Aorta (tissue), 5 donors: ENCODE results near the gene MYCN. TPM values are rescaled to one million over a fixed set of nuclear protein-coding genes. Genes with fewer than 3 reads are reported as not detected.
"Not testable (repeated sequence)": the region's sequence is repeated elsewhere in the genome, so short reads cannot be mapped to it uniquely, and the experiment has no call there.

ENCODE experiments used
- ATAC-seq: fragments of 200-7000 bp; cut with Tn5 transposase; one replicate; pipeline ENCODE4 v1.9.1; 2022; ENCODE audit warnings: moderate library complexity; ENCODE audit not compliant: low FRiP score
- DNase-seq, 2 donors: peaks; one replicate each; pipeline ENCODE4 v3.0.0-alpha.2; 2020
- H3K27ac ChIP-seq, 2 donors: one replicate each; pipeline ENCODE4 v1.5.1; 2013; ENCODE audit warnings: low read length in 2 of 2, mild to moderate bottlenecking in 2 of 2, moderate library complexity in 2 of 2, control low read depth in 1 of 2, inconsistent platforms in 1 of 2, low read depth in 1 of 2
- H3K27me3 ChIP-seq, 2 donors: one replicate each; pipeline ENCODE4 v1.6.1; 2013; ENCODE audit warnings: control low read depth in 1 of 2, low read length in 1 of 2, mild to moderate bottlenecking in 1 of 2, moderate library complexity in 1 of 2; ENCODE audit not compliant: insufficient read depth in 2 of 2, control insufficient read depth in 1 of 2
- H3K36me3 ChIP-seq, 2 donors: one replicate each; pipeline ENCODE4 v1.6.1; 2013; ENCODE audit warnings: control low read depth in 1 of 2, low read length in 1 of 2, mild to moderate bottlenecking in 1 of 2; ENCODE audit not compliant: insufficient read depth in 2 of 2, control insufficient read depth in 1 of 2
- H3K4me1 ChIP-seq, 2 donors: one replicate each; pipeline ENCODE4 v1.6.1; 2013; ENCODE audit warnings: low read length in 2 of 2, control low read depth in 1 of 2, mild to moderate bottlenecking in 1 of 2, moderate library complexity in 1 of 2; ENCODE audit not compliant: insufficient read depth in 2 of 2, control insufficient read depth in 1 of 2
- H3K4me3 ChIP-seq, 2 donors: one replicate each; pipeline ENCODE4 v1.5.1; 2013; ENCODE audit warnings: low read length in 2 of 2, control low read depth in 1 of 2, mild to moderate bottlenecking in 1 of 2
- H3K9me3 ChIP-seq: one replicate; pipeline ENCODE4 v1.6.1; 2013; ENCODE audit warnings: mild to moderate bottlenecking, low read length; ENCODE audit not compliant: control insufficient read depth
- WGBS, 2 donors: extraction: QIAGEN DNeasy Blood & Tissue Kit; methylation state at CpG; one replicate each; pipeline ENCODE4 v1.1.7; 2013; 5-methylcytosine and 5-hydroxymethylcytosine counted together
- intact Hi-C, 2 donors: fragments of 100-400 bp; cut with DNase I; formaldehyde crosslinking; loops; one replicate each; pipeline versions ENCODE4 v1.14.2 to v1.15.0; 2022
- polyA plus RNA-seq, 2 donors: library from polyadenylated mRNA; stranded (reverse); fragments of 200-250 nt; gene quantifications; one replicate each; pipeline ENCODE4 v1.2.3, GENCODE V29; 2013
- total RNA-seq, 2 donors: library from RNA; stranded (reverse); fragmentation: NEBNext Ultra II Directional; extraction: Animal tissue kit (Norgen Biotek cat#: 25700); gene quantifications; one replicate each; pipeline ENCODE4 v1.2.1, GENCODE V29; 2021
- donor health status: healthy with polysubstance abuse.
- donor health status: Bipolar disorder and iron deficiency.
- donor health status: DM: no; HTN: no; CAD: no.
- donor health status: DM: no; HTN: no; CAD: no.
- donor health status: DM: yes; HTN: yes; CAD: no.

MYCN gene
- total and polyA plus RNA-seq, 4 donors: 0.26 to 2.1 (median 0.45) TPM; not detected in 1

DNA sequence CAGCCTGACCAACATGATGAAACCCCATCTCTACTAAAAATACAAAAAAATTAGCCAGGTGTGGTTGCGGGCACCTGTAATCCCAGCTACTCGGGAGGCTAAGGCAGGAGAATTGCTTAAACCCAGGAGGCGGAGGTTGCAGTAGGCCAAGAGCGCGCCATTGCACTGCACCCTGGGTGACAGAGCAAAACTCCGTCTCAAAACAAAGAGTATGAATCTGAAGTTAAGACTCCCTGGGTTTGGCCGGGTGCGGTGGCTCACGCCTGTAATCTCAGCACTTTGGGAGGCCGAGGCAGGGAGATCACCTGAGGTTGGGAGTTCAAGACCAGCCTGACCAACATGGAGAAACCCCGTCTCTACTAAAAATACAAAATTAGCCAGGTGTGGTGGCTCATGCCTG lies 11.6 kb downstream of the MYCN start:
- not testable (repeated sequence) for ATAC-seq, H3K27ac ChIP-seq
- 98% methylated on average over 11 of the region's 11 CpGs for WGBS, 2 donors

DNA sequence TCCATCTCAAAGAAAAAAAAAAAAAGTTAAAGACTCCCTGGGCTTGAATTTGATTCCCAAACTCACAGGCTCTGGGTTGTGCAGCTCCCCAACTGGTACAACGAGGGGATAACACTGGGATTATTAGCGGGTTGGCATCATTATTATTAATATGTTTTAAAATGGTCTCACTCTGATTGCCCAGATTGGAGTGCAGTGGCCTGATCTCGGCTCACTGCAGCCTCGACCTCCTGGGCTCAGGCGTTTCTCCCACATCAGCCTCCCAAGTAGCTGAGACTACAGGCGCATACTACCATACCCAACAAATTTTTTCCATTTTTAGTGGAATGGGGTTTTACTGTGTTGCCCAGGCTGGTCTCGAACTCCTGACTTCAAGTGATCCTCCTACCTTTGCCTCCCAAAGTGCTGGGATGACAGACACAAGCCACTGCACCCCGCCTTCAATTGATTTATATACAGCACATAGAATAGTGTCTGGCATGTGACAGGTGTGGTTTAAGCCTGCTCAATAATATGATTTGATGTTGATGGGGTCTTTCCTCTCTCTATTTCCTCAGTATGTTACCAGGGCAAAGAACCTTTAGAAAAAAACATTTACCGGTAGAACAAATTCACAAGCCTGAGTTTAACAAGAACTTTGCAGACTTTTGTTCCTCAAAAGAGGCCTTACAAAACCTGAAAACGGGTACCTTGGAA lies 12.2 kb downstream of the MYCN start:
- DNase-seq (no peak), ATAC-seq (no peak)
- Histone ChIP-seq H3K27me3 (no peaks in the 10 kb centered on the region), H3K4me3 (no peak overlapping the region), H3K4me1 (no peaks in the 10 kb centered on the region), H3K9me3 (no peaks in the 10 kb centered on the region), H3K36me3 (no peaks in the 10 kb centered on the region), H3K27ac (no peak overlapping the region)
- intact Hi-C loops: no loop called here
- 79 to 89% methylated on average over 10 of the region's 10 CpGs for WGBS, 2 donors

More for the DNA sequence above, 11.6 kb downstream of the MYCN start:
- H3K9me3 ChIP-seq, H3K4me3 ChIP-seq, H3K4me1 ChIP-seq, H3K36me3 ChIP-seq, DNase-seq, H3K27me3 ChIP-seq, intact Hi-C loops: not testable (repeated sequence)

DNA sequence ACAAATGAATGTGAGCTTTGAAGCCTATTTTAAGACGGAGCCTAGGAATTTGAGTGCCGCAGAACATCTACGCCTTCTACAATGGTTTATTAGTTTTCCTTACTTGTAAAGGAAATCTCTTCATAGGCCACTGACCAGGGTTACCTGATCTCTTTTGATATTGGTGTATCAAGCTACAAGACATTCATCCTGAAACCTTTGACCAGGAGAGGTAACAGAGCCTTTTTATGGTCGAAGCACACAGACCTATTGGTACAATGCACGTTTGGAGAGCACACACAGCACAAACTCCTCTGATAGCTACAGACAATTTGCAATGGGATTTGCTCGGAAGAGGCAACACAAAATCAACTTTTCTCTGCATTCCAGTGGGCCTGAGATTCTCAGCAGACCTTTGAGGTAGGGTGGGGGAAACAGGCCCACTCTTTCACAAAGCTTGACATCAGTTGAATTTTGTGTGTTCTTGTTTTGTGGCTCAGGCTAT lies 12.8 kb downstream of the MYCN start:
- no peaks in the 10 kb centered on the region for H3K36me3 ChIP-seq
- H3K4me1 ChIP-seq: no peaks in the 10 kb centered on the region
- intact Hi-C loops: no loop called here
- H3K27me3 ChIP-seq: no peaks in the 10 kb centered on the region
- ATAC-seq: no peak
- WGBS, 2 donors: 66 to 77% methylated on average over 6 of the region's 6 CpGs
- H3K4me3 ChIP-seq: no peak overlapping the region
- no peak overlapping the region for H3K27ac ChIP-seq
- no peak for DNase-seq
- no peaks in the 10 kb centered on the region for H3K9me3 ChIP-seq

DNA sequence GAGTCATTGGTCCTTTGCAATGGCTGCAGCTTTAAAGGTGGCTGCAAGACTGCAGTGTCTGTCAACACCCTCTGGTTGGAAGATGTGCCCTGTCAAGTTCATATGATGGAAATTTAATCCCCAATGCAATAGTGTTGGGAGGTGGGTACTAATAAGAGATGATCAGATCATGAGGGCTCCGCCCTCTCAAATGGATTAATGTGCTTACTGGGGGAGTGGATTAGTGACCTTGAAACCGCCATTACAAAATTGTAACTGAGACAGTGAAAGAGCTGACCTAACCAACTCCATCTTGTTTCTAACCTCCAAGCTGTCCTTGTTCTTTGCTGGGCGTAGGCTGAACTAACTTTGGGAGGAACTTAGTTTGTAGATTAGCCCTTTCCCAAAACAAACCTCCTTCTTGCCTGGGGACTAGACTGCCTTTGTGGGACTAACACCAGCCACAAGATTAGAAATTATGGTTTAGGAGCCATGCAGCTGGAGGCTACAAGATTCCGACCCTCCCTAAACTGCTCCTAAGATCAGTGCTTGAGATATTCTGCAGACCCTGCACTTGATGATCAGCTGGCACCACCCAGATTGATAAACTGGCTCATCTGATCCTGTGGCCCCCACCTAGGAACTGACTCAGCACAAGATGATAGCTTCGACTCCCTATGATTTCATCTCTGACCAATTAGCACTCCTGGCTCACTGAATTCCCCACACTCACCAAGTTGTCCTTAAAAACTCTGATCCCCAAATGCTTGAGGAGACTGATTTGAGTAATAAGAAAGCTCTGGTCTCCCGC lies 13.7 kb downstream of the MYCN start:
- 82 to 84% methylated on average over 6 of the region's 6 CpGs for WGBS, 2 donors

DNA sequence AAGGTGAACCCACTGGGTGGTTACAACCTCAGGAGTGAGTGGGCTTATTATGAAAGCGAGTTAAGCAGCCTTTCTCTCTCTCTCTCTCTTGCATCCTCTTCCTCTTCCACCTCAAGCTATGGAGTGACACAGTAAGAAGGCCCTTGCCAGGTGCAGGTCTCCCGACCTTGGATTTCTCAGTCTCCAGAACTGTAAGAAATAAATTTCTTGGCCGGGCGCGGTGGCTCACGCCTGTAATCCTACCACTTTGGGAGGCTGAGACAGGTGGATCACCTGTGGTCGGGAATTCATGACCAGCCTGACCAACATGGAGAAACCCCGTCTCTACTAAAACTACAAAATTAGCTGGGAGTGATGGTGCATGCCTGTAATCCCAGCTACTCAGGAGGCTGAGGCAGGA lies 14.4 kb downstream of the MYCN start:
- DNase-seq (no peak), ATAC-seq (no peak)
- intact Hi-C loops: no loop called here
- no peak overlapping the region for H3K4me3 ChIP-seq
- H3K9me3 ChIP-seq: no peaks in the 10 kb centered on the region
- no peaks in the 10 kb centered on the region for H3K4me1 ChIP-seq
- no peaks in the 10 kb centered on the region for H3K36me3 ChIP-seq
- no peaks in the 10 kb centered on the region for H3K27me3 ChIP-seq
- 92 to 93% methylated on average over 8 of the region's 8 CpGs for WGBS, 2 donors
- no peak overlapping the region for H3K27ac ChIP-seq

More for the DNA sequence above, 13.7 kb downstream of the MYCN start:
- Histone ChIP-seq H3K27me3 (no peaks in the 10 kb centered on the region), H3K4me1 (no peaks in the 10 kb centered on the region), H3K9me3 (no peaks in the 10 kb centered on the region), H3K36me3 (no peaks in the 10 kb centered on the region), H3K4me3 (no peak overlapping the region), H3K27ac (no peak overlapping the region)
- DNase-seq: no peak
- ATAC-seq: no peak
- intact Hi-C loops: no loop called here

DNA sequence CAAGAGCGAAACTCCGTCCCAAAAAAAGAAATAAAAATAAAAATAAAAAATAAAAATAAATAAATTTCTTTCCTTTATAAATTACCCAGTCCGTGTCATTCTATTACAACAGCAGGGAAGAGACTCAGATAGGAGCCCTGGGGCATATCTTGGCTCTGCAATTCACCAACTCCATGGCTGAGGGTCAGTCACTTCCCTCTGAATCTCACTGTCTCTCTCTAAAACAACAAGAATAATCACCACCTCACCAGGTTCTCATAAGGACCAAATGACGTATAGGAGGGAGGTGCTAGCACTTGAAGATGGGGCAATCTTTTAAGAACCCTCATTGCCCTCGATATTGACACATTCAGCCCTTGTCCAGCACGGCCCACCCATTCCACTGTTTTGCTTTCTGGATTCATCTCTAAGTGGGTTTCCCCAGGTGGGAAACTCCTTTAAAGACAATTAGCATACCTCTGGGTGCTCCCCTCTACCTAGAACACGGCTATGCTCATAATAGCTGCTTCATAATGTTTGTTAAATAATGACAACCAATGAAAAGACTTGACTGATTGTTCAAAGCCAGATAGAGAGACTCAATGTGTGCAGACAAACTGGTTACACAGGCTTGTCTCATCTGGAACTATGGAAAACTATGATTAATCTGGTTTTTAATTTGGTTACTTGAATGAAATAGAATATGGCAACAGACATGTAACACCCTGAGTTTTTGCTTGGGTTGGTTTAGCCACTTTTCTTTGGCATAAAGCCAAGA lies 15.1 kb downstream of the MYCN start:
- H3K36me3 ChIP-seq: no peaks in the 10 kb centered on the region
- H3K27me3 ChIP-seq: no peaks in the 10 kb centered on the region
- DNase-seq (no peak), ATAC-seq (no peak)
- H3K27ac ChIP-seq: no peak overlapping the region
- no peak overlapping the region for H3K4me3 ChIP-seq
- no peaks in the 10 kb centered on the region for H3K4me1 ChIP-seq
- intact Hi-C loops: no loop called here
- no peaks in the 10 kb centered on the region for H3K9me3 ChIP-seq
- 82 to 87% methylated on average over 7 of the region's 7 CpGs for WGBS, 2 donors

DNA sequence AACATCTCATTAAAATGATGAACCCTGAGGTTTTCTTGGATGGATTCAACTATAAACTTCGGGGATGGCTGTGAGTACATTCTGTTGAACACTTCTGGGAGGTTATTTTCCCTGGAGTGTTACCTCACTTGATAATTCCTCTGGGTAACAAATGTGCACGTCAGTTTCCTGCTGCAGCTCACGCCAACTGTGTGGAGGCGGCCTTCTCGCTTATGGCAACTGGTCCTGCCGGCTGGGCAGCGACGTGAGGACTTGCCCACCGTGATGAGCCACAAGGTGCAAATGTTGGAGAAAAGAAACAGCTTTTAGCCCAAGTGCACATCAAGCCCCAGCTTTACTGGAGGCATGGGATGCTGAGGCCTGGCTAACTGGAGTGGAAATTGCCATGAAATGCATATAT lies 15.9 kb downstream of the MYCN start:
- H3K9me3 ChIP-seq: no peaks in the 10 kb centered on the region
- no peaks in the 10 kb centered on the region for H3K36me3 ChIP-seq

DNA sequence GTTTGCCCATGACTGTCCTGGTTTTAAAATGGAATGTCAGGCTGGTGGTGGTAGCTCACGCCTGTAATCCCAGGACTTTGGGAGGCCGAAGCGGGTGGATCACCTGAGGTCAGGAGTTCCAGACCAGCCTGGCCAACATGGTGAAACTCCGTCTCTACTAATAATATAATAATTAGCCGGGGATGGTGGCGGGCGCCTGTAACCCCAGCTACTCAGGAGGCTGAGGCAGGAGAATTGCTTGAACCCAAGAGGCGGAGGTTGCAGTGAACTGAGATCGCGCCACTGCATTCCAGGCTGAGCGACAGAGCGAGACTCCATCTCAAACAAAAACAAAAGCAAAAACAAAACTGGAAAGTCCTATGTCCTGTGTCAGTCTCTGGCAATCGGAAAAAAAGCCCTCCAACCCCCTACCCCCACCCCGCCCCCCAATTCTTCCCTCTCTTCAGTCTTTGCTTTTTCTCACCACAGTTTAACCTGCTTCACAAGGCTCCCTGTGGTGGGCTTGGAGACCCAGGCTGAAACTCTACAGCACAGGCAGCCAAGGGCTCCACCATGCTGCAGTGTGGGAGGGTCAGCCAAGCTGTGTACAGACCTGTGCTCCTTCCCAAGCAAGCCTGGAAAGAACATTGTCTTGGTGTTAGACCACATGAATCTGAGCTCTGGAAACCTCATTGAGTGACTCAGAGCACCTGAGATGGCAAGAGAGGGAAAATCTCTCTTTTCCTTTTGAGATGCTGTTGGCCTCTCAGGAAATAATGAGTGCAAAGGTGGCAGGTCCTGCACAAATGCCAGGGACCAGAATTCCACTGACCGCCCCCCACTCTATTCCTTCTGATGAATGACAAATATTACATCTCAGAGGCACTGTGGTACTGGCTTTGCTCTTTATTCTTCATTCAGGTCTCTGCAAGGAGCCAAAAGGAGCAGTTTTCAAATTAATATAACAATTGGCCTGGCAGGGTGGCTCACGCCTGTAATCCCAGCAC lies 16.7 kb downstream of the MYCN start:
- Histone ChIP-seq H3K9me3 (no peaks in the 10 kb centered on the region), H3K27ac (no peak overlapping the region), H3K4me3 (no peak overlapping the region), H3K27me3 (no peaks in the 10 kb centered on the region), H3K4me1 (no peaks in the 10 kb centered on the region), H3K36me3 (no peaks in the 10 kb centered on the region)
- 95% methylated on average over 16 of the region's 16 CpGs for WGBS, 2 donors
- no peak for DNase-seq
- ATAC-seq: no peak
- intact Hi-C loops: no loop called here

More for the DNA sequence above, 15.9 kb downstream of the MYCN start:
- Histone ChIP-seq H3K4me1 (no peaks in the 10 kb centered on the region), H3K27me3 (no peaks in the 10 kb centered on the region), H3K27ac (no peak overlapping the region), H3K4me3 (no peak overlapping the region)
- no peak for DNase-seq
- no peak for ATAC-seq
- intact Hi-C loops: no loop called here
- WGBS, 2 donors: 73 to 77% methylated on average over 9 of the region's 9 CpGs
